Camera-type eye (tissue), 1 donor: Measurements from ENCODE around the gene ZNF383. TPM values are rescaled to one million over a fixed set of nuclear protein-coding genes. Genes with fewer than 3 reads are reported as not detected.

Experiments used
- total RNA-seq: library from RNA; depleted of rRNA; stranded (reverse); fragments of >200 nt; gene quantifications from one replicate; pipeline ENCODE4 v1.2.3, GENCODE V29; 2014

The ZNF383 gene
- total RNA-seq = 21.6 TPM

GRCh38 chr19:37217775-37218591 is at the start of gene ZNF383:
Gene ZNF383 (plus strand): TSS chr19:37218214. CDS start chr19:37230454, 12,240 bp downstream.

DNA sequence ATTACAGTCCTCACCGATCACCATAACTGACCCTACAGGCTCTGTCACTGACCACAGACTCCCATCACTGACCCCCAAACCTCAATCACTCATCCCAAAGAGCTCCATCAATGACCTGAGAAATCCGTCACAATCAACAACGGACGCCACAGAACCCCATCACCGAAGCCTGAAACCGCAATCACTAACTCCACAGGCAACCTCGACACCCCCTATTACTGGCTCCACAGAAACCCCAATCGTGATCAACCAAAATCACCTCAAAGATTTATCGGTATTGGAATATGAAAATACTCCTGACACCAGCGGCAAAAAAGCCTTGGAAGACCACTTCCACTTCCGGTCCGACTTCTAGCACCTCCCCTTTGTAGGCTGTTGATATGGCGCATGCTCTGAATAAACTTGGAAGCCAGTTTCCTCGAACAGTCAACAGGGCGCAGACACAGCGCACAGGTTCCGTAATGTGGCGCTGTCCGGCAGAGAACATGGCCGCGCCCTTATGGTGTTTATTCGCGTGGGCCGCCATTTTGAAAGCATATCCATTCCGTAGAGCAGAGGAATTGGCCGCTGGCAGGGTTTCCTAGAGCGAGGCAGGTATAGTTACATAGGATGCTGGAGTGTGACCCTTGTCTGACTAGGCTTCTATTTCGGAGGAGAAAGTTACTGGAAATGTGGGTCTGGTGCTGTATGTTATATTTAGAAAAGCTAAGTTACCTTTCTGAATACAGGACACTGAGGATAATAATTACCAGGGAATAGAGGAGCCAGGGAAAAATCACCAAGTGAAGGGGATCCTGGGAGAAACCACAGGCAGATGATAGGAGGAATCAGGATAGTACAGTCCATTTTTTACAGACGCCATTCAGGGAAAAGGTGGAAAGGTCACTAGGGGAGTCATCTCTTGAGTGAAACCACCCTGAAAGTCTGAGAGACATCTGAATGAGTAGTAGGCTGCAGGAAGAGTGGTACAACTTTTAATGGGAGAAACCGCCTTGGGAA is 45.3 kb upstream of the ZNF383 start, which contains the start of gene ZNF585A:
Gene ZNF585A, minus strand, starts transcription at position 328 of the 999 bp plus-strand sequence. CDS start 2,785 bp downstream, outside the sequence.

Other genes with a start within 250 kb of the ZNF383 start
- gene ZNF420, start 139.8 kb upstream of the ZNF383 start, total RNA-seq = 39.5 TPM
- 21.9 TPM for gene ZNF585A, start 45.5 kb upstream of the ZNF383 start, total RNA-seq
- gene ZNF585B, start 7.7 kb upstream of the ZNF383 start, total RNA-seq = 34.1 TPM
- gene ZNF527, start 152.9 kb downstream of the ZNF383 start, total RNA-seq = 25.1 TPM
- gene ZNF569, start 249.2 kb downstream of the ZNF383 start, total RNA-seq = 19.5 TPM